Cardiac muscle cell (in vitro differentiated cells and primary cell): ENCODE data around the gene KLHDC4. TPM values are rescaled to one million over a fixed set of nuclear protein-coding genes. Genes with fewer than 3 reads are reported as not detected.

Source experiments
- DNase-seq, 2 donors: peaks; one replicate each; pipeline versions ENCODE4 v3.0.0 to v3.0.0-alpha.2; 2010 to 2017; ENCODE audit warnings: low read depth in 1 of 2, low spot score in 1 of 2
- H3K27ac ChIP-seq: fragments of 200-600 bp; sonication (generic); 2 replicates; pipeline ENCODE4 v1.5.1; 2016
- H3K27me3 ChIP-seq: fragments of 200-600 bp; sonication (generic); 2 replicates; pipeline ENCODE4 v1.6.0; 2016; ENCODE audit warnings: control low read depth
- H3K36me3 ChIP-seq: fragments of 200-600 bp; sonication (generic); 2 replicates; pipeline ENCODE4 v1.5.1; 2016; ENCODE audit warnings: control low read depth
- H3K4me1 ChIP-seq: fragments of 200-600 bp; sonication (generic); 2 replicates; pipeline ENCODE4 v1.8.1; 2017; ENCODE audit warnings: low read depth, mild to moderate bottlenecking, mixed run types
- H3K4me3 ChIP-seq: fragments of 200-600 bp; sonication (generic); 2 replicates; pipeline ENCODE4 v1.5.1; 2016; ENCODE audit warnings: mild to moderate bottlenecking
- H3K9me3 ChIP-seq: fragments of 200-600 bp; sonication (generic); 2 replicates; pipeline ENCODE4 v1.5.1; 2017; ENCODE audit warnings: low read depth, mild to moderate bottlenecking, control low read depth
- CTCF ChIP-seq: IDR thresholded peaks from 2 replicates; pipeline ENCODE4 v1.5.1; 2012; ENCODE audit warnings: low read depth, mild to moderate bottlenecking, low read length
- polyA plus RNA-seq: library from polyadenylated mRNA; unstranded; fragments of >200 nt; fragmentation: Nextera tagmentation; extraction: Ambion mirVana; gene quantifications from 2 replicates; pipeline ENCODE4 v1.2.1, GENCODE V29; 2016
- total RNA-seq: library from RNA; depleted of rRNA; stranded (reverse); fragments of >200 nt; gene quantifications from 2 replicates; pipeline ENCODE4 v1.2.3, GENCODE V29; 2016

Gene KLHDC4
- total and polyA plus RNA-seq, 2 experiments from 2014 or later, result 13.7 to 18.0 TPM

GRCh38 chr16:87671715-87672270 lies 94.0 kb downstream of the KLHDC4 start:
- H3K27me3 ChIP-seq, result no peaks in the 10 kb centered on the region
- H3K27ac ChIP-seq, result no peak overlapping the region
- TF ChIP-seq CTCF, result no peak
- H3K4me1 ChIP-seq, result no peaks in the 10 kb centered on the region
- H3K36me3 ChIP-seq, result no peaks in the 10 kb centered on the region
- no peaks in the 10 kb centered on the region for H3K9me3 ChIP-seq
- DNase-seq, result no peak
- H3K4me3 ChIP-seq, result no peak overlapping the region

DNA sequence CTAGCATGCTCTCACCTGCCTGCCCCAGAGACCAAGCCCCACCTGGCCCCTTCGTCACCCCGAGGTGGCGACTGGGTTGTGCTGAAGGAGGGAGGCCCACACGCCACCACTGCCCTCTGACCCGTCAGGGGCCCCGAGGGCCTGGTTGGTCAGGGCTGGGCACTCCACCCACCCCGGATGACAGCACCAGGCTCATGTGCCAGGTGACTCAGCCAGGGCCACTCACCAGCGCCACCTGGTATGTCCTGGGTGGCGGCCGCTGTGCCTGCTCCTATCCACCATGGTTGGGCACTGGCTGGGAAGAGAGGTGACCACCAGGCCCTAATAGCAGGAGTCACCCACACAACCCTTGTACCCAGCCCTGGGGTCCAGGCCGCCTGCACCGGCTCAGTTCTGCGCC lies 94.6 kb downstream of the KLHDC4 start:
- Histone ChIP-seq H3K4me1 (no peaks in the 10 kb centered on the region), H3K27ac (no peak overlapping the region), H3K27me3 (no peaks in the 10 kb centered on the region), H3K4me3 (no peak overlapping the region), H3K9me3 (no peaks in the 10 kb centered on the region), H3K36me3 (no peaks in the 10 kb centered on the region)
- no peak for TF ChIP-seq CTCF
- no peak for DNase-seq

DNA sequence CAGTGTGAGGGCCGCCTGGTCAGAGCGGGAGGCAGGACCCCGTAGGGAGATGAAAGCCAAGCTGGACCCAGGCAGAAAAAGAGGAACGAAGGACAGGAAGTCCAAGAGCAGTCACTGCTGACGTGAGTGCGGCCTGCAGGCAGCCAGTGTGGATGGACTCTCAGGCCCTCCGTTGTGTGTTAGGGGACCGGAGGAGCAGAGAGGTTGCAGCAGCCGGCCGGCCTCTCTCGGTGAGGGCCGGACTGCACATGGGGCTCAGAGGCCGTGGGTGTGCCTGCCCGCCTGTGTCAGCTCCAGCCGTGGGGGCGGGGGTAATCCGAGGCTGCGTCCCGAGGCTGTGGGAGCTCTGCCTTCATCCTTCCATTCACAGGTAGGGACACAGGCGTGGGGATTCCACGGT lies 96.1 kb downstream of the KLHDC4 start:
- TF ChIP-seq CTCF, result no peak
- no peaks in the 10 kb centered on the region for H3K27me3 ChIP-seq

GRCh38 chr16:87667946-87668345 lies 97.8 kb downstream of the KLHDC4 start:
- no peaks in the 10 kb centered on the region for H3K27me3 ChIP-seq
- no peak overlapping the region for H3K4me3 ChIP-seq
- TF ChIP-seq CTCF, result no peak
- no peaks in the 10 kb centered on the region for H3K4me1 ChIP-seq
- no peaks in the 10 kb centered on the region for H3K36me3 ChIP-seq
- DNase-seq, result no peak
- H3K27ac ChIP-seq, result no peak overlapping the region
- no peaks in the 10 kb centered on the region for H3K9me3 ChIP-seq

More for the DNA sequence above, 96.1 kb downstream of the KLHDC4 start:
- H3K27ac ChIP-seq, result no peak overlapping the region
- H3K4me3 ChIP-seq, result no peak overlapping the region
- H3K36me3 ChIP-seq, result no peaks in the 10 kb centered on the region
- no peaks in the 10 kb centered on the region for H3K4me1 ChIP-seq
- no peaks in the 10 kb centered on the region for H3K9me3 ChIP-seq
- DNase-seq, result no peak

DNA sequence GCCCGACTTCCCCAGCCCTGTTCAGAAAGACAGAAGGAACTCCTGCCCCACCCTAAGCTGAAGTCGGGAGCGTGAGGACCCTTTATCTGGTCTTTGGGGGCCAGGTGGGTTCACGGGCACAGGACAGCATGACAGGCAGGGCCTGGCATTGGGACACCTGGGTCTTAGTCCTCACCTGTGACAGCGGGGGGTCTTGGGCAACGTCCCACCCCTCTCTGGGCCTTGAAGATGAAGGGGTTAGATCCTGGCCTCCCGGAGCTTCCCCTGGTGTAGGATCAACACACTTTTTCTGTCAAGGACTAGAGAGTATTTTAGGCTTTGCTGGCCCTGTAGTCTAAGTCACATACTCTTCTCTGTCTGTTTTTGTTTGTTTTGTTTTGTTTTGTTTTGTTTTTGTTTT lies 98.3 kb downstream of the KLHDC4 start:
- TF ChIP-seq CTCF, result no peak
- no peak for DNase-seq
- Histone ChIP-seq H3K9me3 (no peaks in the 10 kb centered on the region), H3K36me3 (no peaks in the 10 kb centered on the region), H3K4me1 (no peaks in the 10 kb centered on the region), H3K27ac (no peak overlapping the region), H3K27me3 (no peaks in the 10 kb centered on the region), H3K4me3 (no peak overlapping the region)

GRCh38 chr16:87666919-87667318 lies 98.9 kb downstream of the KLHDC4 start:
- Histone ChIP-seq H3K9me3 (no peaks in the 10 kb centered on the region), H3K36me3 (no peaks in the 10 kb centered on the region), H3K27me3 (no peaks in the 10 kb centered on the region), H3K4me1 (no peaks in the 10 kb centered on the region), H3K27ac (no peak overlapping the region), H3K4me3 (no peak overlapping the region)
- TF ChIP-seq CTCF, result no peak
- DNase-seq, result no peak
